Natural killer cell treated with Interleukin-12 subunit alpha and Interleukin-12 subunit beta and Interleukin-15 and Interleukin-18, amount 100 ng/mL, for 72 hours (primary cell): ENCODE measurements around the gene INTU. TPM values are rescaled to one million over a fixed set of nuclear protein-coding genes. Genes with fewer than 3 reads are reported as not detected.

Experiments
- ATAC-seq, 2 donors: fragments of 150-1000 bp; cut with Tn5 transposase in 1 of 2; sonication (Bioruptor Pico), chemical (Tn5 transposase) in 1 of 2; 2 replicates each; pipeline ENCODE4 v1.10.0; 2021
- DNase-seq: peaks from one replicate; pipeline ENCODE4 v3.0.0; 2022; ENCODE audit warnings: low spot score
- H3K27ac Mint-ChIP-seq, 2 donors: 1 replicate in 1 of 2; 2 replicates in 1 of 2; pipeline ENCODE4 v1.8.0; 2022; ENCODE audit warnings: mixed read lengths in 2 of 2, mild to moderate bottlenecking in 1 of 2, moderate library complexity in 1 of 2
- H3K27me3 Mint-ChIP-seq, 2 donors: 1 replicate in 1 of 2; 2 replicates in 1 of 2; pipeline ENCODE4 v1.8.0; 2022; ENCODE audit warnings: mixed read lengths in 2 of 2
- H3K36me3 Mint-ChIP-seq: one replicate; pipeline ENCODE4 v1.8.0; 2022; ENCODE audit warnings: mixed read lengths
- H3K4me1 Mint-ChIP-seq, 2 donors: 1 replicate in 1 of 2; 2 replicates in 1 of 2; pipeline ENCODE4 v1.8.0; 2022; ENCODE audit warnings: low read depth in 2 of 2, mixed read lengths in 2 of 2, mild to moderate bottlenecking in 1 of 2
- H3K4me3 Mint-ChIP-seq: one replicate; pipeline ENCODE4 v1.8.0; 2022; ENCODE audit warnings: mixed read lengths
- H3K9me3 Mint-ChIP-seq: 2 replicates; pipeline ENCODE4 v1.8.0; 2022; ENCODE audit warnings: mixed read lengths
- total RNA-seq, 2 donors: library from RNA; stranded (reverse); gene quantifications; one replicate each; pipeline ENCODE4 v1.2.3, GENCODE V29; 2022

Gene INTU
- total RNA-seq, 2 donors from 2014 or later, result 0.50 to 0.81 TPM

GRCh38 chr4:127667116-127667515 is 34.4 kb downstream of the INTU start:
- no peaks in the 10 kb centered on the region for H3K27me3 Mint-ChIP-seq
- H3K27ac Mint-ChIP-seq, result no peak overlapping the region
- no peaks in the 10 kb centered on the region for H3K36me3 Mint-ChIP-seq
- DNase-seq (no peak), ATAC-seq (no peak)
- H3K4me1 Mint-ChIP-seq, result no peaks in the 10 kb centered on the region
- H3K4me3 Mint-ChIP-seq, result no peak overlapping the region
- H3K9me3 Mint-ChIP-seq, result peaks cover 9% of the 10 kb centered on the region

DNA sequence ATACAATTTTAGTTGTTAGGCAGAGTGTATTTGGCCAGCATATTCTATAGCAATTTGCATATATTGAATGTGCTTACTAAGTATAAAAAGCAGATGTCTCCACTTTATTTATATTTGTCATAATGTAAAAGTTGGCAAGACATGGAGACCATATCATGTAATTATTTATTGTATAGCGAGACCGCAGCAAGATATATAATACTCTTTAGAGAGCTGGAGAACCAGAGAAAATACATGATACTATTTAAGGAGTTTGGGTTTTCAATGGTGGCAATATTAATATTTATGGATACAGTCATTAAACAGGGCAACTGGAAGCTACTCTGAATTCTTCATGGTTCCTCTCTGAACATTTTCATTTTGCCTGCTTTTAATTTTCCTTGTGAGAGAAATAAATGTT is 35.0 kb downstream of the INTU start:
- Mint-ChIP-seq H3K9me3 (peaks cover 9% of the 10 kb centered on the region), H3K27ac (no peak overlapping the region), H3K27me3 (no peaks in the 10 kb centered on the region), H3K4me1 (no peaks in the 10 kb centered on the region), H3K36me3 (no peaks in the 10 kb centered on the region), H3K4me3 (no peak overlapping the region)
- ATAC-seq (no peak), DNase-seq (no peak)

DNA sequence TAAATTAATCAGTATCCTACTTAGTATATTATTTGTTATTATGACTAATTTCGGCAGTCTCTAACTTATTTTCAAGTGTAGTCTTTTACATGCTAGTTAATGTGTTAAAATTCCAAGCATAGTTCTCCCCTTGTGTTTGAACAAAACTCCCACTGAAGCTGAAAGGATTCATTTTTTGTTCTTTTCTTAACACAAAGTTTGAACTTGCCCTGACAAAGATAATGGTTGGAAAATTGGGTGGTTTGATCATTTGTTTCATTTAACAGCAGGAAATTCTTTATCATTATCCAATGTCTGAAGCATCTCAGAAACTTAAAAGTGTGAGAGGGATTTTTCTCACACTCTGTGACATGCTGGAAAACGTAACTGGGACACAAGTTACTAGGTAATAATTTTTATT is 36.0 kb downstream of the INTU start:
- Mint-ChIP-seq H3K27me3 (no peaks in the 10 kb centered on the region), H3K4me3 (no peak overlapping the region), H3K36me3 (no peaks in the 10 kb centered on the region), H3K27ac (no peak overlapping the region), H3K4me1 (no peaks in the 10 kb centered on the region), H3K9me3 (peaks cover 9% of the 10 kb centered on the region)
- ATAC-seq (no peak), DNase-seq (no peak)

DNA sequence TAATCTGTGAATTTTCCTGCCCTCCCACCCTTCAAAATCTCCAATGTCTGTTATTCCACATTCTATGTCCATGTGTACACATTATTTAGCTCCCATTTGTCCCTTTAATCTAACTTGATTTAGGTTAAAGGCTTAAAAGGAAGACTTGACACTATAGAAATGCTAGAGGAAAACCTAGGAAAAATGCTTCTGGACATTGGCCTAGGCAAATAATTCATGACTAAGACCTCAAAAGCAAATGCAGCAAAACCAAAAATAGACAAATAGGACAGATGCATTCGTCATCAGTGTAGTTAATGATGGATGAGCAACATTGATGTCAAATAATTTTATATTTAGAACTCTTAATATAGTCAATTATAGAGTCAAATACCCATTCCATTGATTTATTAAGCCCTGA is 36.9 kb downstream of the INTU start:
- H3K27me3 Mint-ChIP-seq, result no peaks in the 10 kb centered on the region
- ATAC-seq (no peak), DNase-seq (no peak)
- no peak overlapping the region for H3K27ac Mint-ChIP-seq
- no peaks in the 10 kb centered on the region for H3K36me3 Mint-ChIP-seq
- H3K4me1 Mint-ChIP-seq, result no peaks in the 10 kb centered on the region
- no peak overlapping the region for H3K4me3 Mint-ChIP-seq
- H3K9me3 Mint-ChIP-seq, result peaks cover 9% of the 10 kb centered on the region

DNA sequence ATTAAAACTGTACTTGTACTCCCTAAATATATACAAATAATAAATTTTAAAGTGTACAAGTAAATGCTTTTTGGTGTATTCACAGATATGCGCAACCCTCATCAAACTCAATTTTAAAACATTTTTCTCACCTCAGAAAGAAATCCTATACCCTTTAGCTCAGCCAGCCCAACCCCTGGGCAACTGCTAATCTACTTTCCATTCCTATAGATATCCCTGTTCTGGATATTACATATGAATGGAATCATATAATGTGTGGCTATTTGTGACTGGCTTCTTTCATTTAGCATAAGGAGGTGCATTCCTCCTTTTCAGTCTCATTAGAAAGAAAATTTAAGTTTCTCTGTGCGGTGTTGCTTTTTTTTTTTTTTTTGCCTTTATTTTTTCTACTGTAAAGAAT is 39.4 kb downstream of the INTU start:
- no peak overlapping the region for H3K27ac Mint-ChIP-seq
- H3K27me3 Mint-ChIP-seq, result no peaks in the 10 kb centered on the region
- ATAC-seq (no peak), DNase-seq (no peak)
- H3K4me3 Mint-ChIP-seq, result no peak overlapping the region
- H3K36me3 Mint-ChIP-seq, result no peaks in the 10 kb centered on the region
- H3K4me1 Mint-ChIP-seq, result no peaks in the 10 kb centered on the region
- no peaks in the 10 kb centered on the region for H3K9me3 Mint-ChIP-seq

- Mint-ChIP-seq H3K36me3 (no peaks in the 10 kb centered on the region), H3K27ac (no peak overlapping the region), H3K4me1 (no peaks in the 10 kb centered on the region), H3K27me3 (no peaks in the 10 kb centered on the region), H3K9me3 (peaks cover 3% of the 10 kb centered on the region), H3K4me3 (no peak overlapping the region)
- ATAC-seq (no peak), DNase-seq (no peak)
These were observed 52.5 kb downstream of the INTU start for GRCh38 chr4:127685292-127685691.

- Mint-ChIP-seq H3K36me3 (no peaks in the 10 kb centered on the region), H3K27me3 (no peaks in the 10 kb centered on the region), H3K9me3 (peaks cover 8% of the 10 kb centered on the region), H3K27ac (no peak overlapping the region), H3K4me3 (no peak overlapping the region), H3K4me1 (no peaks in the 10 kb centered on the region)
- ATAC-seq, result no peak
- no peak for DNase-seq
These were observed 53.9 kb downstream of the INTU start for GRCh38 chr4:127686658-127687057.

GRCh38 chr4:127687580-127687979 is 54.8 kb downstream of the INTU start:
- H3K27ac Mint-ChIP-seq, result no peak overlapping the region
- no peaks in the 10 kb centered on the region for H3K4me1 Mint-ChIP-seq
- peaks cover 8% of the 10 kb centered on the region for H3K9me3 Mint-ChIP-seq
- H3K27me3 Mint-ChIP-seq, result no peaks in the 10 kb centered on the region
- H3K4me3 Mint-ChIP-seq, result no peak overlapping the region
- DNase-seq (no peak), ATAC-seq (no peak)
- no peaks in the 10 kb centered on the region for H3K36me3 Mint-ChIP-seq

- H3K27ac Mint-ChIP-seq, result no peak overlapping the region
- H3K36me3 Mint-ChIP-seq, result peaks cover 7% of the 10 kb centered on the region
- ATAC-seq, result peak; percentile 64 to 72
These were observed 66.0 kb downstream of the INTU start for GRCh38 chr4:127698789-127699200.

GRCh38 chr4:127708985-127709384 is 76.2 kb downstream of the INTU start:
- no peak overlapping the region for H3K4me3 Mint-ChIP-seq
- H3K4me1 Mint-ChIP-seq, result no peaks in the 10 kb centered on the region
- no peaks in the 10 kb centered on the region for H3K36me3 Mint-ChIP-seq
- peaks cover 0 to 8% of the 10 kb centered on the region in 2 donors for H3K27me3 Mint-ChIP-seq
- DNase-seq (no peak), ATAC-seq (no peak)
- no peak overlapping the region for H3K27ac Mint-ChIP-seq
- peaks cover 2% of the 10 kb centered on the region for H3K9me3 Mint-ChIP-seq

More at GRCh38 chr4:127698789-127699200, 66.0 kb downstream of the INTU start:
- Mint-ChIP-seq H3K4me1 (no peaks in the 10 kb centered on the region), H3K4me3 (no peak overlapping the region), H3K9me3 (peaks cover 6% of the 10 kb centered on the region), H3K27me3 (peaks cover 0 to 7% of the 10 kb centered on the region in 2 donors)
- no peak for DNase-seq

DNA sequence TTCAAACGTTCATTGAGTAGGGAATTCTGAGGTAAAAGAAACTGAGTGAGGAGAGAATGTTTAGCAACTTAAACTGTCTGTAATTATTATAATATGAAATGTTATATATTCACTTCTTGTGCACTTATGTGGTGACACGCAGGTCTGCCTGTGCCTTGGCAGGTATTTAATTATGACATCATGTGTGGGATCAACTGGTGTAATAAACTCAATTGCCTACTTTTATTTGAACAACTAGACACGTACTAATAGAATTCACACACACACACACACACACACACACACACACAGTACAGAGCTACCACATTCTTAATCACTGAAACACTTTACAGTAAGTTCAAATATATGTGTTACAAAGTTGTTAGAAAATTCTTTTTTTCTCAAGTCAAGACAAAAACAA is 76.7 kb downstream of the INTU start:
- H3K27me3 Mint-ChIP-seq, result peaks cover 2 to 11% of the 10 kb centered on the region in 2 donors
- H3K36me3 Mint-ChIP-seq, result no peaks in the 10 kb centered on the region

GRCh38 chr4:127730142-127730913 is 97.6 kb downstream of the INTU start, which contains the start of gene SLC25A31:
SLC25A31 (plus strand) TSS chr4:127730400; CDS start chr4:127730546, 146 bp downstream.
- Mint-ChIP-seq H3K9me3 (no peaks in the 10 kb centered on the region), H3K4me3 (no peak within 1 kb of the TSS), H3K27me3 (no peaks in the 10 kb centered on the region), H3K36me3 (no peaks in the 10 kb centered on the region), H3K27ac (no peak within 1 kb of the TSS), H3K4me1 (no peaks in the 10 kb centered on the region)
- ATAC-seq (no peak), DNase-seq (no peak)

More for the DNA sequence above, 76.7 kb downstream of the INTU start:
- DNase-seq (no peak), ATAC-seq (no peak)
- Mint-ChIP-seq H3K4me1 (no peaks in the 10 kb centered on the region), H3K27ac (no peak overlapping the region), H3K4me3 (no peak overlapping the region), H3K9me3 (peaks cover 4% of the 10 kb centered on the region)

DNA sequence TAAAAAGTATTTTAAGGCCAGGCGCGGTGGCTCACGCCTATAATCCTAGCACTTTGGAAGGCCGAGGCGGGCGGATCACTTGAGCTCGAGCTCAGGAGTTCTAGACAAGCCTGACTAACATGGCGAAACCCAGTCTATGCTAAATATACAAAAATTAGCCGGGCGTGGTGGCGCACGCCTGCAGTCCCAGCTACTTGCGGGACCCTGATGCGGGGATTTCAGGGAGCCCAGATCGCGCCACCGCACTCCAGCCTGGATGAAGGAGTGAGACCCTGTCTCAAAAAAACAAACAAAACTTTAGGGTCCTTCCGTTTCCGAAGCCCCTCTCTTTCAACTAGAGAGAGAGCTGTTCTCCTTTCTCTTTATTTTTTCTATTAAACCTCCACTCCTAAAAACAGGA is 98.6 kb downstream of the INTU start:
- no peaks in the 10 kb centered on the region for H3K36me3 Mint-ChIP-seq
- no peak overlapping the region for H3K4me3 Mint-ChIP-seq
- no peak for ATAC-seq
- H3K4me1 Mint-ChIP-seq, result no peaks in the 10 kb centered on the region
- DNase-seq, result no peak
- H3K9me3 Mint-ChIP-seq, result no peaks in the 10 kb centered on the region
- H3K27ac Mint-ChIP-seq, result no peak overlapping the region
- H3K27me3 Mint-ChIP-seq, result no peaks in the 10 kb centered on the region

- DNase-seq, result no peak
- Mint-ChIP-seq H3K4me3 (no peak overlapping the region), H3K27ac (no peak overlapping the region)
These were observed 100.0 kb downstream of the INTU start for GRCh38 chr4:127732623-127733328.

More at GRCh38 chr4:127732623-127733328, 100.0 kb downstream of the INTU start:
- Mint-ChIP-seq H3K36me3 (no peaks in the 10 kb centered on the region), H3K4me1 (no peaks in the 10 kb centered on the region), H3K9me3 (no peaks in the 10 kb centered on the region), H3K27me3 (no peaks in the 10 kb centered on the region)
- ATAC-seq, result no peak
